ENCODE measurements around the gene RTTN.

Gene RTTN

GRCh38 chr18:69969491-69969890 is 236.0 kb downstream of the RTTN start:
- TF ChIP-seq CTCF (IDR thresholded peaks at IDR 0.05; ENCODE audit: low read depth, low read length, missing control alignments), result no peak
- DNase-seq (ENCODE audit: extremely low read depth, low read depth), result no peak
- no peak overlapping the region for H3K4me3 ChIP-seq (replicated peaks; ENCODE audit: low read depth, low read length)

GRCh38 chr18:69968039-69968438 is 237.4 kb downstream of the RTTN start:
- TF ChIP-seq CTCF (IDR thresholded peaks at IDR 0.05; ENCODE audit: low read depth, low read length, missing control alignments), result no peak
- DNase-seq (ENCODE audit: extremely low read depth, low read depth), result no peak
- no peak overlapping the region for H3K4me3 ChIP-seq (replicated peaks; ENCODE audit: low read depth, low read length)

- no peak for DNase-seq (ENCODE audit: extremely low read depth, low read depth)
- TF ChIP-seq CTCF (IDR thresholded peaks at IDR 0.05; ENCODE audit: low read depth, low read length, missing control alignments), result no peak
- no peak overlapping the region for H3K4me3 ChIP-seq (replicated peaks; ENCODE audit: low read depth, low read length)
Observed at GRCh38 chr18:69963196-69963595, 242.3 kb downstream of the RTTN start.

- no peak for TF ChIP-seq CTCF (IDR thresholded peaks at IDR 0.05; ENCODE audit: low read depth, low read length, missing control alignments)
- H3K4me3 ChIP-seq (replicated peaks; ENCODE audit: low read depth, low read length), result no peak overlapping the region
- DNase-seq (ENCODE audit: extremely low read depth, low read depth), result no peak
Observed at GRCh38 chr18:69961718-69962117, 243.8 kb downstream of the RTTN start.

- H3K4me3 ChIP-seq (replicated peaks; ENCODE audit: low read depth, low read length), result no peak overlapping the region
- TF ChIP-seq CTCF (IDR thresholded peaks at IDR 0.05; ENCODE audit: low read depth, low read length, missing control alignments), result no peak
- no peak for DNase-seq (ENCODE audit: extremely low read depth, low read depth)
Observed at GRCh38 chr18:69958422-69958821, 247.1 kb downstream of the RTTN start.

- H3K4me3 ChIP-seq (replicated peaks; ENCODE audit: low read depth, low read length), result no peak overlapping the region
- no peak for DNase-seq (ENCODE audit: extremely low read depth, low read depth)
- no peak for TF ChIP-seq CTCF (IDR thresholded peaks at IDR 0.05; ENCODE audit: low read depth, low read length, missing control alignments)
Observed at GRCh38 chr18:69957747-69958146, 247.7 kb downstream of the RTTN start.
